GM21390 (cell line): ENCODE data around the gene ADD2.
"Not testable (repeated sequence)": the region's sequence is repeated elsewhere in the genome, so short reads cannot be mapped to it uniquely, and the experiment has no call there.

Source experiments
- ATAC-seq: cut with Tn5 transposase; IDR thresholded peaks from one replicate; pipeline ENCODE4 v1.9.1; 2021; ENCODE audit not compliant: unreplicated experiment

The ADD2 gene

GRCh38 chr2:70753902-70754301 is 14.1 kb downstream of the ADD2 start:
- no peak for ATAC-seq

GRCh38 chr2:70753031-70753430 is 15.0 kb downstream of the ADD2 start:
- ATAC-seq: no peak

GRCh38 chr2:70752396-70752795 is 15.6 kb downstream of the ADD2 start:
- ATAC-seq: no peak

- no peak for ATAC-seq
These were observed 16.1 kb downstream of the ADD2 start for GRCh38 chr2:70751881-70752280.

GRCh38 chr2:70750320-70750719 is 17.7 kb downstream of the ADD2 start:
- ATAC-seq: no peak

- ATAC-seq: no peak
These were observed 19.8 kb downstream of the ADD2 start for GRCh38 chr2:70748002-70748784.

GRCh38 chr2:70747284-70747683 is 20.7 kb downstream of the ADD2 start:
- no peak for ATAC-seq

- ATAC-seq: no peak
These were observed 21.7 kb downstream of the ADD2 start for GRCh38 chr2:70746094-70746974.

- no peak for ATAC-seq
These were observed 22.6 kb downstream of the ADD2 start for GRCh38 chr2:70745276-70745825.

GRCh38 chr2:70744397-70744796 is 23.6 kb downstream of the ADD2 start:
- no peak for ATAC-seq

- no peak for ATAC-seq
These were observed 24.3 kb downstream of the ADD2 start for GRCh38 chr2:70743677-70744076.

GRCh38 chr2:70743068-70743467 is 24.9 kb downstream of the ADD2 start:
- no peak for ATAC-seq

- ATAC-seq: not testable (repeated sequence)
These were observed 28.5 kb downstream of the ADD2 start for GRCh38 chr2:70739492-70739891.

GRCh38 chr2:70738159-70738558 is 29.8 kb downstream of the ADD2 start:
- ATAC-seq: no peak

- no peak for ATAC-seq
These were observed 32.9 kb downstream of the ADD2 start for GRCh38 chr2:70735071-70735470.

GRCh38 chr2:70733646-70734180 is 34.3 kb downstream of the ADD2 start:
- no peak for ATAC-seq

GRCh38 chr2:70732766-70733645 is 35.0 kb downstream of the ADD2 start:
- ATAC-seq: no peak

- ATAC-seq: no peak
These were observed 37.3 kb downstream of the ADD2 start for GRCh38 chr2:70730730-70731129.

- ATAC-seq: no peak
These were observed 38.4 kb downstream of the ADD2 start for GRCh38 chr2:70729647-70730046.

GRCh38 chr2:70728128-70728527 is 39.9 kb downstream of the ADD2 start:
- no peak for ATAC-seq
